ACHN (cell line): Measurements from ENCODE around the gene PYGO2.
"Not testable (repeated sequence)": the region's sequence is repeated elsewhere in the genome, so short reads cannot be mapped to it uniquely, and the experiment has no call there.

Source experiments
- DNase-seq: peaks from one replicate; pipeline ENCODE4 v3.0.0-alpha.2; 2015
- in situ Hi-C: cut with HindIII; loops from 2 replicates; pipeline ENCODE4 v1.10.0; 2017; ENCODE audit warnings: low sequenced_read_pairs, low pct_ligation_motif_present, low pct_unique_long_range_greater_than_20kb

Gene PYGO2

GRCh38 chr1:154937085-154937987, 24.2 kb downstream of the PYGO2 start:
- peak; percentile 94 for DNase-seq
- in situ Hi-C loops, result no loop called here

GRCh38 chr1:154936555-154937084, 25.0 kb downstream of the PYGO2 start, which contains the start of gene PMVK:
PMVK (minus strand) TSS chr1:154936719; CDS start chr1:154936685, 34 bp downstream.
- DNase-seq, result peak; percentile 96
- in situ Hi-C loops, result no loop called here

GRCh38 chr1:154935749-154936554, 25.6 kb downstream of the PYGO2 start:
- in situ Hi-C loops, result no loop called here
- no peak for DNase-seq

GRCh38 chr1:154934358-154934948, 27.1 kb downstream of the PYGO2 start:
- in situ Hi-C loops, result no loop called here
- DNase-seq, result no peak

GRCh38 chr1:154931940-154932487, 29.6 kb downstream of the PYGO2 start:
- no peak for DNase-seq
- in situ Hi-C loops, result no loop called here

- in situ Hi-C loops, result no loop called here
- no peak for DNase-seq
Measured at GRCh38 chr1:154926201-154926600, 35.4 kb downstream of the PYGO2 start.

GRCh38 chr1:154925335-154926170, 36.0 kb downstream of the PYGO2 start:
- in situ Hi-C loops, result no loop called here

GRCh38 chr1:154923695-154924094, 37.9 kb downstream of the PYGO2 start:
- DNase-seq, result no peak
- in situ Hi-C loops, result no loop called here

More at GRCh38 chr1:154925335-154926170, 36.0 kb downstream of the PYGO2 start:
- DNase-seq, result no peak

- DNase-seq, result no peak
Measured at GRCh38 chr1:154913273-154913672, 48.3 kb downstream of the PYGO2 start.

GRCh38 chr1:154912755-154913154, 48.8 kb downstream of the PYGO2 start:
- DNase-seq, result no peak
- in situ Hi-C loops, result no loop called here

More at GRCh38 chr1:154913273-154913672, 48.3 kb downstream of the PYGO2 start:
- in situ Hi-C loops, result no loop called here

GRCh38 chr1:154911691-154912550, 49.7 kb downstream of the PYGO2 start:
- no peak for DNase-seq
- in situ Hi-C loops, result no loop called here

- in situ Hi-C loops, result no loop called here
- no peak for DNase-seq
Measured at GRCh38 chr1:154910851-154911250, 50.7 kb downstream of the PYGO2 start.

GRCh38 chr1:154908937-154909336, 52.6 kb downstream of the PYGO2 start:
- in situ Hi-C loops, result no loop called here
- DNase-seq, result no peak

GRCh38 chr1:154908129-154908528, 53.5 kb downstream of the PYGO2 start:
- in situ Hi-C loops, DNase-seq: not testable (repeated sequence)
